Gastrocnemius medialis (tissue), 4 donors: Measurements from ENCODE around the gene KLHL21. TPM values are rescaled to one million over a fixed set of nuclear protein-coding genes. Genes with fewer than 3 reads are reported as not detected.

Source experiments
- ATAC-seq, 2 donors: fragments of 150-250 bp; one replicate each; pipeline ENCODE4 v1.9.1; 2016
- DNase-seq, 2 donors: peaks; one replicate each; pipeline ENCODE4 v3.0.0-alpha.2; 2019
- H3K27ac ChIP-seq, 4 donors: fragments of 200-600 bp; sonication (generic); 1 replicate in 1 of 4; 2 replicates in 3 of 4; pipeline ENCODE4 v1.5.1; 2016 to 2018; ENCODE audit warnings: mild to moderate bottlenecking in 2 of 4, moderate library complexity in 1 of 4
- H3K27me3 ChIP-seq, 3 donors: fragments of 200-600 bp; sonication (generic) in 2 of 3; 1 replicate in 1 of 3; 2 replicates in 2 of 3; pipeline versions ENCODE4 v1.5.1 to v1.6.0; 2016 to 2019; ENCODE audit warnings: mild to moderate bottlenecking in 1 of 3, moderate library complexity in 1 of 3
- H3K36me3 ChIP-seq, 2 donors: fragments of 200-600 bp; sonication (generic) in 1 of 2; one replicate each; pipeline ENCODE4 v1.5.1; 2017 to 2018
- H3K4me1 ChIP-seq, 2 donors: fragments of 200-600 bp; sonication (generic) in 1 of 2; one replicate each; pipeline ENCODE4 v1.5.1; 2016 to 2017; ENCODE audit warnings: mild to moderate bottlenecking in 2 of 2
- H3K4me3 ChIP-seq, 4 donors: fragments of 200-600 bp; sonication (generic) in 3 of 4; 1 replicate in 1 of 4; 2 replicates in 3 of 4; pipeline ENCODE4 v1.5.1; 2016 to 2019; ENCODE audit warnings: mild to moderate bottlenecking in 2 of 4
- H3K9me3 ChIP-seq, 3 donors: fragments of 200-600 bp; sonication (generic) in 2 of 3; 1 replicate in 1 of 3; 2 replicates in 2 of 3; pipeline ENCODE4 v1.5.1; 2016 to 2019
- CTCF ChIP-seq, 5 experiments: fragments of 450-650 bp in 3 of 5; fragments of 200-600 bp in 2 of 5; sonication (generic) in 2 of 5; IDR thresholded peaks in 4 of 5; conservative IDR thresholded peaks in 1 of 5; 1 replicate in 4 of 5; 2 replicates in 1 of 5; pipeline ENCODE4 v1.5.1; 2016 to 2019; ENCODE audit warnings: antibody characterized with exemption in 5 of 5, mild to moderate bottlenecking in 3 of 5, moderate library complexity in 3 of 5
- POLR2A ChIP-seq, 2 donors: fragments of 450-650 bp; IDR thresholded peaks; one replicate each; pipeline ENCODE4 v1.6.1; 2017; ENCODE audit warnings: antibody characterized with exemption in 2 of 2, mild to moderate bottlenecking in 2 of 2, moderate library complexity in 2 of 2
- in situ Hi-C, 4 donors: fragments of 200-750 bp; cut with MboI; loops; one replicate each; pipeline versions ENCODE4 v1.15.0 to v1.8.0; 2017; ENCODE audit warnings: low sequenced_read_pairs in 4 of 4
- intact Hi-C: fragments of 100-400 bp; cut with DNase I; formaldehyde crosslinking; loops from one replicate; pipeline ENCODE4 v1.15.1; 2023; ENCODE audit warnings: low total_unique reads
- total RNA-seq, 4 donors: library from RNA; depleted of rRNA; stranded (reverse); fragments of >200 nt; gene quantifications; one replicate each; pipeline versions ENCODE4 v1.1.0 to v1.2.3, GENCODE V29; 2016

KLHL21 gene
- total RNA-seq, 4 donors from 2014 or later = 176 to 481 (median 267) TPM

- DNase-seq (no peak), ATAC-seq (no peak)
- in situ Hi-C loops = loop anchor here in 3 of 4 donors (10.0 to 25.0 kb wide), 3 partner anchors 48 to 146 kb away; partner anchors contain the start of genes PLEKHG5 (in 1 of the 3) and ZBTB48 (in 1 of the 3)
Measured at GRCh38 chr1:6632588-6633514, 30.2 kb upstream of the KLHL21 start.

GRCh38 chr1:6631058-6631457 is 28.4 kb upstream of the KLHL21 start:
- no peaks in the 10 kb centered on the region for H3K9me3 ChIP-seq
- H3K27ac ChIP-seq = no peak overlapping the region
- peaks cover 15 to 22% of the 10 kb centered on the region in 2 donors for H3K4me1 ChIP-seq
- H3K36me3 ChIP-seq = peaks cover 0 to 67% of the 10 kb centered on the region in 2 donors
- no peak for DNase-seq
- intact Hi-C loops = no loop called here
- no peak for ATAC-seq
- in situ Hi-C loops = loop anchor here in 3 of 4 donors (10.0 to 25.0 kb wide), 3 partner anchors 46 to 144 kb away; partner anchors contain the start of genes PLEKHG5 (in 1 of the 3) and ZBTB48 (in 1 of the 3)
- H3K27me3 ChIP-seq = no peaks in the 10 kb centered on the region
- TF ChIP-seq POLR2A (IDR thresholded peaks at IDR 0.05) (no peak), CTCF (IDR thresholded peaks at IDR 0.05 in 4 of 5, conservative IDR thresholded peaks at IDR 0.05 in 1 of 5) (no peak)
- H3K4me3 ChIP-seq = no peak overlapping the region

More at GRCh38 chr1:6632588-6633514, 30.2 kb upstream of the KLHL21 start:
- Histone ChIP-seq H3K27me3 (no peaks in the 10 kb centered on the region), H3K27ac (no peak overlapping the region), H3K36me3 (peaks cover 0 to 78% of the 10 kb centered on the region in 2 donors), H3K9me3 (no peaks in the 10 kb centered on the region), H3K4me1 (peaks cover 7 to 9% of the 10 kb centered on the region in 2 donors), H3K4me3 (no peak overlapping the region)
- intact Hi-C loops = no loop called here
- TF ChIP-seq CTCF (IDR thresholded peaks at IDR 0.05 in 4 of 5, conservative IDR thresholded peaks at IDR 0.05 in 1 of 5) = no peak
- no peak for TF ChIP-seq POLR2A (IDR thresholded peaks at IDR 0.05)

GRCh38 chr1:6630027-6630426 is 27.4 kb upstream of the KLHL21 start:
- Histone ChIP-seq H3K9me3 (no peaks in the 10 kb centered on the region), H3K27ac (no peak overlapping the region), H3K4me1 (peaks cover 18 to 24% of the 10 kb centered on the region in 2 donors), H3K4me3 (no peak overlapping the region), H3K27me3 (no peaks in the 10 kb centered on the region), H3K36me3 (peaks cover 0 to 61% of the 10 kb centered on the region in 2 donors)
- no peak for ATAC-seq
- TF ChIP-seq CTCF (IDR thresholded peaks at IDR 0.05 in 4 of 5, conservative IDR thresholded peaks at IDR 0.05 in 1 of 5) (no peak), POLR2A (IDR thresholded peaks at IDR 0.05) (no peak)
- intact Hi-C loops (no loop called here), in situ Hi-C loops (loop anchor here in 3 of 4 donors (10.0 to 25.0 kb wide), 3 partner anchors 45 to 143 kb away; partner anchors contain the start of genes PLEKHG5 (in 1 of the 3) and ZBTB48 (in 1 of the 3))
- DNase-seq = no peak

GRCh38 chr1:6628971-6629479 is 26.4 kb upstream of the KLHL21 start:
- intact Hi-C loops = loop anchor here (5.0 kb wide), 2 partner anchors 47 to 77 kb away; partner anchors contain the start of gene NOL9
- no peak for TF ChIP-seq POLR2A (IDR thresholded peaks at IDR 0.05)
- no peak for TF ChIP-seq CTCF (IDR thresholded peaks at IDR 0.05 in 4 of 5, conservative IDR thresholded peaks at IDR 0.05 in 1 of 5)

More at GRCh38 chr1:6628971-6629479, 26.4 kb upstream of the KLHL21 start:
- H3K36me3 ChIP-seq = peaks cover 0 to 56% of the 10 kb centered on the region in 2 donors
- DNase-seq (no peak), ATAC-seq (no peak)
- peaks cover 22 to 24% of the 10 kb centered on the region in 2 donors for H3K4me1 ChIP-seq
- H3K27ac ChIP-seq = peak overlapping the region in 2 of 4 donors; percentile 63 to 69
- no peaks in the 10 kb centered on the region for H3K9me3 ChIP-seq
- no peaks in the 10 kb centered on the region for H3K27me3 ChIP-seq
- H3K4me3 ChIP-seq = no peak overlapping the region
- in situ Hi-C loops = loop anchor here in 1 of 4 donors (25.0 kb wide), 1 partner anchor 142 kb away; the partner anchor contains the start of gene PLEKHG5
